Fibroblast of mammary gland (primary cell): ENCODE data around the gene FA2H.
"Not testable (repeated sequence)": the region's sequence is repeated elsewhere in the genome, so short reads cannot be mapped to it uniquely, and the experiment has no call there.

ENCODE experiments used
- DNase-seq: peaks from one replicate; pipeline ENCODE4 v3.0.0-alpha.2; 2010; ENCODE audit warnings: low read depth
- H3K4me3 ChIP-seq: 2 replicates; pipeline ENCODE4 v1.5.1; 2011; ENCODE audit warnings: low read depth, mild to moderate bottlenecking, low read length, moderate library complexity; ENCODE audit not compliant: control insufficient read depth
- TF ChIP-seq, protein P1 (sequence below): conservative IDR thresholded peaks from 2 replicates; pipeline ENCODE4 v1.5.1; 2011; ENCODE audit warnings: low read depth, low read length, inconsistent platforms; ENCODE audit not compliant: control insufficient read depth, insufficient read depth

The FA2H gene, protein sequence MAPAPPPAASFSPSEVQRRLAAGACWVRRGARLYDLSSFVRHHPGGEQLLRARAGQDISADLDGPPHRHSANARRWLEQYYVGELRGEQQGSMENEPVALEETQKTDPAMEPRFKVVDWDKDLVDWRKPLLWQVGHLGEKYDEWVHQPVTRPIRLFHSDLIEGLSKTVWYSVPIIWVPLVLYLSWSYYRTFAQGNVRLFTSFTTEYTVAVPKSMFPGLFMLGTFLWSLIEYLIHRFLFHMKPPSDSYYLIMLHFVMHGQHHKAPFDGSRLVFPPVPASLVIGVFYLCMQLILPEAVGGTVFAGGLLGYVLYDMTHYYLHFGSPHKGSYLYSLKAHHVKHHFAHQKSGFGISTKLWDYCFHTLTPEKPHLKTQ

DNA sequence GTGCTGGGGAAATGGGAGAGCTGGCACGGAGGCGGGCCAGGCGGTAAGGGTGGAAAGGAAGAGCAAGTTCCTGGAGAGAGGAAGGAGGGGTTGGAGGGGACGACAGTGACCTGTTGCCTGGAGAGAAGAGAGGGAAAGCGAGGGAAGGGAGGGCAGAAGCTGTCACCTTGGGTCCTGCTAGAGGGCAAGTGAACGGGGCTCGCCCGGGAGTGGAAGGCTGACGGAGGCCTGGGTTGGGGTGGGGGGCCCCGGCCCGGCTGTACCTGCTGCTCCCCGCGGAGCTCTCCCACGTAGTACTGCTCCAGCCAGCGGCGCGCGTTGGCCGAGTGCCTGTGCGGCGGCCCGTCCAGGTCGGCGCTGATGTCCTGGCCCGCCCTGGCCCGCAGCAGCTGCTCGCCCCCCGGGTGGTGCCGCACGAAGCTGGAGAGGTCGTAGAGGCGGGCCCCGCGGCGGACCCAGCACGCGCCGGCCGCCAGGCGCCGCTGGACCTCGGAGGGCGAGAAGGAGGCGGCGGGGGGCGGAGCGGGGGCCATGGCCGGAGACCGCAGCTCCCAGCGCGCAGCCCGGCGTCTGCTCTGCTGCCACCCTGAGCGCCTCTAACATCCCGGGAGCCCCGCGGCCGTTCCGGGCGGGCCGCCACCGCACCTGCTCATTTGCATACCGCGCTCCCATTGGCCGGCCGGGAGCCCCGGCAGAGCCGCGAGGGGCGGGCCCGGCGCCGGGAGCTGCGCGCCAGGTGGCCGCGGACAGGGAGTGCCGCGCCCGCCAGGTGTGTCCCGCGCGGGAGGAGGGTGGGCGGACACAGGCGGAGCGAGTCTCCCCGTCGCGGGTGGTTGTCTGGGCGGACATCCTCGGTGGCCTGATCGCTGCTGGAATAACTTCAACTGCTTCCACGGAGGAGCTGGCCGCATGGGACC lies at the start of gene FA2H:
FA2H (minus strand) TSS at position 598 of the 917 bp plus-strand sequence; CDS start at position 533, 65 bp downstream.
- TF ChIP-seq, protein P1, sequence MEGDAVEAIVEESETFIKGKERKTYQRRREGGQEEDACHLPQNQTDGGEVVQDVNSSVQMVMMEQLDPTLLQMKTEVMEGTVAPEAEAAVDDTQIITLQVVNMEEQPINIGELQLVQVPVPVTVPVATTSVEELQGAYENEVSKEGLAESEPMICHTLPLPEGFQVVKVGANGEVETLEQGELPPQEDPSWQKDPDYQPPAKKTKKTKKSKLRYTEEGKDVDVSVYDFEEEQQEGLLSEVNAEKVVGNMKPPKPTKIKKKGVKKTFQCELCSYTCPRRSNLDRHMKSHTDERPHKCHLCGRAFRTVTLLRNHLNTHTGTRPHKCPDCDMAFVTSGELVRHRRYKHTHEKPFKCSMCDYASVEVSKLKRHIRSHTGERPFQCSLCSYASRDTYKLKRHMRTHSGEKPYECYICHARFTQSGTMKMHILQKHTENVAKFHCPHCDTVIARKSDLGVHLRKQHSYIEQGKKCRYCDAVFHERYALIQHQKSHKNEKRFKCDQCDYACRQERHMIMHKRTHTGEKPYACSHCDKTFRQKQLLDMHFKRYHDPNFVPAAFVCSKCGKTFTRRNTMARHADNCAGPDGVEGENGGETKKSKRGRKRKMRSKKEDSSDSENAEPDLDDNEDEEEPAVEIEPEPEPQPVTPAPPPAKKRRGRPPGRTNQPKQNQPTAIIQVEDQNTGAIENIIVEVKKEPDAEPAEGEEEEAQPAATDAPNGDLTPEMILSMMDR: no peak
- DNase-seq: no peak
- no peak within 1 kb of the TSS for H3K4me3 ChIP-seq

DNA sequence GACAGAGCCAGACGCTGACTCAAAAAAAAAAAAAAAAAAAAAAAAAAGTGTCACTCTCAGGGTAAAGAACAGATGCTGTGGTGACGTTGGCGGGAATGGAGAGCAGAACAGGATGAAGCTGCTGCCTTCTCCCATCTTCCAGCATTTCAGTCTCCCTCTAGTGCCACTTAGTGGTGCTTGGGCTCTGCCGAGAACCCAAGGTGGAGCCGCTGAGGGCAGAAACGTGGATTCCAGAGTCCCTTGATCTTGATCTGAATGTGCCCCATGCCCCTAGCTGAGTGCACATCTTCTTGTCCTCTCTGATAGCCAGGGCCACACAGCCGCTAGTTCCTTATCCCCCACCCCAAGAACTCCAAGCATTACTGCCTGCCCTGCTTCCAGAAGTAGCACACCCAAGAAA lies 43.2 kb upstream of the FA2H start:
- TF ChIP-seq, protein P1: no peak
- DNase-seq: no peak
- H3K4me3 ChIP-seq: no peak overlapping the region

DNA sequence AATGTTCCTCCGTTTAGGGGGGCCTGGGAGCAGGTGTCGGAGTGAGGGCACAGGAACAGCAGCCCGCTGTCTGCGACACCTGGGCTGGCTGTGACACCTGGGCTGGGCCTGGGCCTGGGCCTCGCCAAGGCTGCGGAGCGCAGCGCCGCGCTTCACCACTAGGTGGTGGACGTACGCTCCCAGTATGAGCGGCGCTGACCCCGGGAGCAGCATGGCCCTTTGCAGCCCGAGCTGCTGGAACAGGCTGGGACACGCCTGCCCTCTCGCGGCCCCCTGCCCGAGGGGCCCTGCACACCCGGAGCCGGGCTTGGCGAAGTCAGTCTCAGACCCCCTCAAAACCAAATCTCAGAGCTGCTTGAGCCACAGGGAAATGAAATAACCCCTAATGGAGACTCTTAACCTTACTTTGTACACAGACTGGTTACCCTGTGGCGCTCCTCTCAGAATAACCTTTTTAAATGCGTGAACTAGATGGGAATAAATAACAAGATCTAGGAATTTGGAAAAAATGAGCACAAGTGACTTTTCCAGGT lies 38.6 kb upstream of the FA2H start:
- TF ChIP-seq, protein P1: peak; percentile 75
- peak; percentile 59 for DNase-seq
- no peak overlapping the region for H3K4me3 ChIP-seq

DNA sequence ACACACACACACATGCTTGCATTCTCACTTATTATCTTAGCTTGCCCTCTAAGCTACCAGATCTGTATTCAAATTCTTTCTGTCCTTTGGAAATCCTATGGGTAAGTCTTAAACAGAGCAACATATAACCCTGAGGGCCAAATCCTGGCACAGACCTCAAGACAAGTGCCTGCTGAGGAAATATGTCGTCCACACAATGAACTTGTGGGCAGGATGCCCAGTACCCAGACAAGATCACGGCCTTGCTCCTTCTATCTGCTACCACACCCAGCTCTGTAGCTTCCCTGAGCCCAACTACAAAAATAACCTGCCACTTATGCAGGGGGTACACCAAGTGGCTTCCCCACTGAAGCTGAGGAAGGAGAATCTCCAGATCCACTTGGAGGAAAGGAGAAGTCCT lies 37.3 kb upstream of the FA2H start:
- TF ChIP-seq, protein P1: no peak
- no peak for DNase-seq
- H3K4me3 ChIP-seq: no peak overlapping the region

DNA sequence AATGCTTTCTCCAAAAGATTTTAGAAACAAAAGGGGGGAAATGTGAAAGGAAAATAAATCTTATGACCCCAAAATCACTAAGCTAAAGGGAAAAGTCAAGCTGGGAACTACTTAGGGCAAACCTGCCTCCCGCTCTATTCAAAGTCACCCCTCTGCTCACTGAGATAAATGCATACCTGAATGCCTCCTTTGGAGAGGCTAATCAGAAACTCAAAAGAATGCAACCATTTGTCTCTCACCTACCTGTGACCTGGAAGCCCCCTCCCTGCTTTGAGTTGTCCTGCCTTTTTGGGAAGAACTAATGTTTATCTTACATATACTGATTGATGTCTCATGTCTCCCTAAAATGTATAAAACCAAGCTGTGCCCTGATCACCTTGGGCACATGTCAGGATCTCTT lies 36.6 kb upstream of the FA2H start:
- H3K4me3 ChIP-seq, DNase-seq: not testable (repeated sequence)

DNA sequence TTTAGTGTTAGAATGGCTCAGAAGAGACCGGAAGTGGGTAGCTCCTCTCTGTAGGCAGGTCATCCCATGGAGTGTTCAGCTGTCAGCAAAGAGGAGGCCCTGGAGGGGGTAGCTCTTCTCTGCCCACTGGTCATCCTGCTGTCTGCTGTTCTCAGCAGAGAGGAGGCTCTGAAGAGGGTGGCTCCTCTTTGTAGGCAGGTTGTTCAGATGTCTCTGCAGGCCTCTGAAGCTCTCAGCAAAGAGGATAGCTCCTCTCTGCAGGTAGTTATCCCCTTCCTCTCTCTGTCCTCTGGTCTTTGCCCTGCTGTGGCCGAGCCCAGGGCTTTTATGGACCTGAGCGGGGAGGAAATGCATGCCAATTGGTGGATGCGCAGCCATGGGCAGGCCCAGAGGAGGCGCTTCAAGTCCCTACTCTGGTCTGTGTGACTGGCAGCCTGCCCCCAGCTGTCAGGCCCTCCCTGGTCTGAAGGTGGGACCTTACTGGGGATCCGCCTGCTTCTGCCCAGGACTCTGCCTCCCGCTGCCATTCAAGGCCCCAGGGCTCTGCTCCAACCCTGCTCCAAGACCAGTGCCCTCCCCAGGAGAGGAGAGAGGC lies 32.5 kb upstream of the FA2H start:
- H3K4me3 ChIP-seq: no peak overlapping the region
- DNase-seq: no peak
- TF ChIP-seq, protein P1: no peak
